H9 (cell line): ENCODE data around the gene NEUROG1. TPM values are rescaled to one million over a fixed set of nuclear protein-coding genes. Genes with fewer than 3 reads are reported as not detected.

Experiments used
- DNase-seq: peaks from one replicate; pipeline ENCODE4 v3.0.0-alpha.2; 2017
- H2AFZ ChIP-seq: one replicate; pipeline ENCODE4 v1.6.1; 2013; ENCODE audit warnings: mild to moderate bottlenecking, low read length, control low read depth, moderate library complexity
- H2AK5ac ChIP-seq: 2 replicates; pipeline ENCODE4 v1.6.1; 2013; ENCODE audit warnings: low read length, control low read depth, mixed read lengths; ENCODE audit not compliant: insufficient read length
- H2BK120ac ChIP-seq: one replicate; pipeline ENCODE4 v1.6.1; 2013; ENCODE audit warnings: low read depth, mild to moderate bottlenecking, low read length, control low read depth, inconsistent platforms; ENCODE audit not compliant: poor library complexity, severe bottlenecking
- H2BK12ac ChIP-seq: 2 replicates; pipeline ENCODE4 v1.6.1; 2013; ENCODE audit warnings: low read length, control low read depth, mixed read lengths, low read depth; ENCODE audit not compliant: insufficient read length
- H2BK15ac ChIP-seq: 2 replicates; pipeline ENCODE4 v1.6.1; 2013; ENCODE audit warnings: low read depth, low read length, control low read depth
- H2BK20ac ChIP-seq: one replicate; pipeline ENCODE4 v1.6.1; 2013; ENCODE audit warnings: low read depth, mild to moderate bottlenecking, low read length, control low read depth, inconsistent platforms; ENCODE audit not compliant: poor library complexity, severe bottlenecking
- H2BK5ac ChIP-seq: 2 replicates; pipeline ENCODE4 v1.6.1; 2013; ENCODE audit warnings: low read length, control low read depth, mixed read lengths; ENCODE audit not compliant: insufficient read length
- H3K14ac ChIP-seq: 2 replicates; pipeline ENCODE4 v1.6.1; 2013; ENCODE audit warnings: low read length, control low read depth; ENCODE audit not compliant: insufficient read depth
- H3K18ac ChIP-seq: 2 replicates; pipeline ENCODE4 v1.6.1; 2013; ENCODE audit warnings: low read depth, mild to moderate bottlenecking, mixed read lengths, low read length, control low read depth; ENCODE audit not compliant: insufficient read length
- H3K23ac ChIP-seq: 2 replicates; pipeline ENCODE4 v1.6.1; 2013; ENCODE audit warnings: low read length, control low read depth, mixed read lengths, low read depth; ENCODE audit not compliant: insufficient read length
- H3K23me2 ChIP-seq: 2 replicates; pipeline ENCODE4 v1.6.1; 2013; ENCODE audit warnings: low read depth, mild to moderate bottlenecking, mixed read lengths, low read length, control low read depth; ENCODE audit not compliant: insufficient read length, poor library complexity, severe bottlenecking
- H3K27ac ChIP-seq: 2 replicates; pipeline ENCODE4 v1.5.1; 2013; ENCODE audit warnings: low read length, control low read depth, mixed read lengths, low read depth; ENCODE audit not compliant: insufficient read length
- H3K27me3 ChIP-seq: 2 replicates; pipeline ENCODE4 v1.6.1; 2013; ENCODE audit warnings: low read length, control low read depth, inconsistent platforms; ENCODE audit not compliant: insufficient read depth
- H3K4ac ChIP-seq: 2 replicates; pipeline ENCODE4 v1.6.1; 2013; ENCODE audit warnings: low read depth, mild to moderate bottlenecking, control low read depth, inconsistent platforms, low read length, moderate library complexity
- H3K4me1 ChIP-seq: 2 replicates; pipeline ENCODE4 v1.6.1; 2013; ENCODE audit warnings: low read length, control low read depth, inconsistent platforms; ENCODE audit not compliant: insufficient read depth
- H3K4me2 ChIP-seq: 2 replicates; pipeline ENCODE4 v1.6.1; 2013; ENCODE audit warnings: low read length, control low read depth, mixed read lengths; ENCODE audit not compliant: insufficient read length, insufficient read depth
- H3K56ac ChIP-seq: 2 replicates; pipeline ENCODE4 v1.6.1; 2013; ENCODE audit warnings: low read depth, mild to moderate bottlenecking, mixed read lengths, low read length, control low read depth; ENCODE audit not compliant: insufficient read length
- H3K79me1 ChIP-seq: 2 replicates; pipeline ENCODE4 v1.6.1; 2013; ENCODE audit warnings: low read depth, mild to moderate bottlenecking, moderate library complexity, low read length, control low read depth, inconsistent platforms; ENCODE audit not compliant: insufficient read depth, poor library complexity, severe bottlenecking
- H3K79me2 ChIP-seq: 2 replicates; pipeline ENCODE4 v1.6.1; 2013; ENCODE audit warnings: low read length, control low read depth, inconsistent platforms; ENCODE audit not compliant: insufficient read depth
- H3K9ac ChIP-seq: 2 replicates; pipeline ENCODE4 v1.6.1; 2013; ENCODE audit warnings: low read length, control low read depth, mixed read lengths; ENCODE audit not compliant: insufficient read length; ENCODE audit errors: extremely low read depth
- H3K9me3 ChIP-seq: one replicate; pipeline ENCODE4 v1.6.1; 2013; ENCODE audit warnings: low read depth, low read length, inconsistent platforms; ENCODE audit not compliant: control insufficient read depth
- H3T11ph ChIP-seq: one replicate; pipeline ENCODE4 v1.6.1; 2013; ENCODE audit warnings: mild to moderate bottlenecking, low read length, control low read depth, inconsistent platforms
- H4K20me1 ChIP-seq: one replicate; pipeline ENCODE4 v1.6.1; 2013; ENCODE audit not compliant: control insufficient read depth, insufficient read length, insufficient read depth
- H4K5ac ChIP-seq: 2 replicates; pipeline ENCODE4 v1.6.1; 2013; ENCODE audit warnings: low read depth, mild to moderate bottlenecking, mixed read lengths, low read length, control low read depth; ENCODE audit not compliant: insufficient read length
- H4K8ac ChIP-seq: replicated peaks from 2 replicates; pipeline ENCODE4 v1.6.1; 2013; ENCODE audit warnings: low read length, control low read depth, mixed read lengths, low read depth; ENCODE audit not compliant: insufficient read length
- H4K91ac ChIP-seq: 2 replicates; pipeline ENCODE4 v1.6.1; 2013; ENCODE audit warnings: low read depth, mild to moderate bottlenecking, moderate library complexity, mixed read lengths, low read length, control low read depth; ENCODE audit not compliant: insufficient read length
- H3K27ac Mint-ChIP-seq, 3 experiments: 2 replicates in 2 of 3; 3 replicates in 1 of 3; pipeline ENCODE4 v1.8.0; 2020 to 2021; ENCODE audit warnings: mixed read lengths in 3 of 3, mild to moderate bottlenecking in 1 of 3, moderate library complexity in 1 of 3
- H3K27me3 Mint-ChIP-seq: 2 replicates; pipeline ENCODE4 v1.8.0; 2021; ENCODE audit warnings: low read depth, mild to moderate bottlenecking, moderate library complexity, mixed read lengths
- H3K36me3 Mint-ChIP-seq, 3 experiments: 2 replicates in 2 of 3; 3 replicates in 1 of 3; pipeline ENCODE4 v1.8.0; 2020 to 2021; ENCODE audit warnings: low read depth in 3 of 3, mixed read lengths in 3 of 3; ENCODE audit not compliant: insufficient read depth in 1 of 3
- H3K4me1 Mint-ChIP-seq, 2 experiments: 2 replicates each; pipeline ENCODE4 v1.8.0; 2020; ENCODE audit warnings: mixed read lengths in 2 of 2
- H3K4me3 Mint-ChIP-seq, 2 experiments: 2 replicates in 1 of 2; 3 replicates in 1 of 2; pipeline ENCODE4 v1.8.0; 2020 to 2021; ENCODE audit warnings: mild to moderate bottlenecking in 2 of 2, mixed read lengths in 2 of 2, moderate library complexity in 1 of 2
- H3K9me3 Mint-ChIP-seq, 2 experiments: 2 replicates in 1 of 2; 3 replicates in 1 of 2; pipeline ENCODE4 v1.8.0; 2020; ENCODE audit warnings: mild to moderate bottlenecking in 2 of 2, mixed read lengths in 2 of 2, moderate library complexity in 1 of 2
- CTCF ChIP-seq: fragments of 200-600 bp; sonication (generic); conservative IDR thresholded peaks from 3 replicates; pipeline ENCODE4 v1.8.0; 2021; ENCODE audit warnings: antibody characterized with exemption, mild to moderate bottlenecking
- WGBS: extraction: QIAGEN DNeasy Blood & Tissue Kit; methylation state at CpG from one replicate; pipeline ENCODE4 v1.1.7; 2013; ENCODE audit warnings: missing lambda C conversion rate, low lambda C conversion rate, mixed read lengths; ENCODE audit not compliant: insufficient read length; ENCODE audit errors: extremely low coverage; 5-methylcytosine and 5-hydroxymethylcytosine counted together
- total RNA-seq: library from RNA; stranded (reverse); gene quantifications from 2 replicates; pipeline ENCODE4 v1.2.1, GENCODE V29; 2021

NEUROG1 gene
- total RNA-seq, 1 experiment from 2014 or later: not detected

GRCh38 chr5:135565725-135566421 is 30.1 kb upstream of the NEUROG1 start:
- Histone ChIP-seq H3K18ac (no peak overlapping the region), H3K4me2 (no peak overlapping the region), H3K27ac (no peak overlapping the region), H2BK120ac (no peak overlapping the region), H2BK12ac (no peak overlapping the region), H4K8ac (no peak overlapping the region), H2BK15ac (no peak overlapping the region), H2BK5ac (no peak overlapping the region), H4K20me1 (no peaks in the 10 kb centered on the region), H3K79me1 (no peaks in the 10 kb centered on the region), H3K23me2 (no peaks in the 10 kb centered on the region), H3K4ac (no peak overlapping the region), H3K14ac (peak overlapping the region; percentile 1; the same call in 1 of the 2 replicates), H3T11ph (no peak overlapping the region), H3K79me2 (no peaks in the 10 kb centered on the region), H3K27me3 (no peaks in the 10 kb centered on the region), H2AK5ac (no peak overlapping the region), H2AFZ (no peak overlapping the region), H3K4me1 (peaks cover 10% of the 10 kb centered on the region; the same call in 1 of the 2 replicates), H3K23ac (no peak overlapping the region), H2BK20ac (no peak overlapping the region), H3K9ac (no peak overlapping the region), H3K56ac (no peak overlapping the region), H4K5ac (no peak overlapping the region), H3K9me3 (no peaks in the 10 kb centered on the region), H4K91ac (no peak overlapping the region)
- TF ChIP-seq CTCF: peak; percentile 94
- Mint-ChIP-seq H3K27ac (no peak overlapping the region; a peak in 1 of 7 replicates), H3K9me3 (no peaks in the 10 kb centered on the region), H3K4me1 (peaks cover 39 to 40% of the 10 kb centered on the region in 2 experiments), H3K4me3 (no peak overlapping the region; a peak in 1 of 5 replicates), H3K36me3 (no peaks in the 10 kb centered on the region), H3K27me3 (peaks cover 45% of the 10 kb centered on the region)
- no CpG with 5 or more reads among the region's 16 CpGs for WGBS
- DNase-seq: peak; percentile 85
